AG04449 (cell line): ENCODE data around the gene BOLA1.

Experiments used
- CTCF ChIA-PET: fragments of 350-600 bp; formaldehyde crosslinking; extraction: SDS; loops from one replicate; lab custom pipeline; 2021; ENCODE audit warnings: antibody characterized with exemption; lab: Yijun Ruan, JAX
- POLR2A ChIA-PET: fragments of 400-600, 350-600 bp; formaldehyde crosslinking; extraction: SDS; loops from one replicate; lab custom pipeline; 2020; ENCODE audit warnings: antibody characterized with exemption, inconsistent platforms; lab: Yijun Ruan, JAX
- DNase-seq: peaks from one replicate; pipeline ENCODE4 v3.0.0-alpha.2; 2010; ENCODE audit warnings: low read depth, low spot score
- H3K4me3 ChIP-seq: 2 replicates; pipeline ENCODE4 v1.5.1; 2011; ENCODE audit warnings: low read depth, mild to moderate bottlenecking, control low read depth, low read length
- TF ChIP-seq, protein P1 (sequence below): IDR thresholded peaks from one replicate; pipeline ENCODE4 v1.5.1; 2011; ENCODE audit warnings: mild to moderate bottlenecking, moderate library complexity, low read length, control low read depth, inconsistent platforms; ENCODE audit not compliant: insufficient read depth; ENCODE audit errors: missing control alignments

Gene BOLA1

DNA sequence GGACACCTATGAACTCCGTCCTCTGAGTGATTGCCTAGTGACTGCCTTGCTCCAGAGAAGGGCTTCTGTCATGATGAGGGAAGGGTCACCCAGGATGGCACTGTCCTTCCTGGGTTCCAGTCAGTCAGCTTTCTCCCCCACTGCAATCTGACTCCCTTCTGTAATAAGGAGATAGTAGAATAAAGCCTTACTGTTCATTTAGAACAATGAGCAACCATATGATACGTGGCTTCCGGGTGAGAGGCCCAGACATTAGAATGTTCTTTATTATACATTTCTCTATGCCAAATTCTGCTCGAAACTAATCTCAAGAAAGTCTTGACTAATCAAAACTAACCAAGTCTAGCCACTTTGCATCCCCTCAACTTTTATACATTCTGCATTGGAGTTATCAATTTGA, 45.8 kb downstream of the BOLA1 start:
- CTCF ChIA-PET: interaction anchor here (0.9 to 7.3 kb wide), 5 partner anchors 11 to 221 kb away, joined by 3 to 39 read pairs (median 3); a partner anchor contains a TSS
- no peak for DNase-seq
- POLR2A ChIA-PET: no interaction called here
- TF ChIP-seq, protein P1, sequence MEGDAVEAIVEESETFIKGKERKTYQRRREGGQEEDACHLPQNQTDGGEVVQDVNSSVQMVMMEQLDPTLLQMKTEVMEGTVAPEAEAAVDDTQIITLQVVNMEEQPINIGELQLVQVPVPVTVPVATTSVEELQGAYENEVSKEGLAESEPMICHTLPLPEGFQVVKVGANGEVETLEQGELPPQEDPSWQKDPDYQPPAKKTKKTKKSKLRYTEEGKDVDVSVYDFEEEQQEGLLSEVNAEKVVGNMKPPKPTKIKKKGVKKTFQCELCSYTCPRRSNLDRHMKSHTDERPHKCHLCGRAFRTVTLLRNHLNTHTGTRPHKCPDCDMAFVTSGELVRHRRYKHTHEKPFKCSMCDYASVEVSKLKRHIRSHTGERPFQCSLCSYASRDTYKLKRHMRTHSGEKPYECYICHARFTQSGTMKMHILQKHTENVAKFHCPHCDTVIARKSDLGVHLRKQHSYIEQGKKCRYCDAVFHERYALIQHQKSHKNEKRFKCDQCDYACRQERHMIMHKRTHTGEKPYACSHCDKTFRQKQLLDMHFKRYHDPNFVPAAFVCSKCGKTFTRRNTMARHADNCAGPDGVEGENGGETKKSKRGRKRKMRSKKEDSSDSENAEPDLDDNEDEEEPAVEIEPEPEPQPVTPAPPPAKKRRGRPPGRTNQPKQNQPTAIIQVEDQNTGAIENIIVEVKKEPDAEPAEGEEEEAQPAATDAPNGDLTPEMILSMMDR: no peak
- no peak overlapping the region for H3K4me3 ChIP-seq

DNA sequence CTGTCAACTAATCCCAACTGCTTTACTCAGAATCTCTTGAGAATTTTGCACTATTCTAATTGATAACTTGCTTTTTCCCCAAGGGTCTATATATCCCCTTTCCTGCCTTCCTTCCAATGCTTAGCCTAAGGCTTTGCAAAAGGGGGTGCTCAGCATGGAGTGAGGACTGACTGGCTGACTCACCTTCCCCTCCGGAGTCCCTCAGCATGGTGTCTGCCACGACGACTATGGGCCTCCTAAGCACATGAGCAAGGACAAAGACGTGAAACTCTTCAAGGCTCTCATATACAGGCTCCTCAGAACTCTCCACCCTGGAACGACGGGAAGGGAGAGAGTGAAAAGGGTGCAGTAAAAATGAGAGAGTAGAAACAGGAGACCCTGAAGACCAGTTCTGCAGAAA, 50.5 kb downstream of the BOLA1 start:
- ChIA-PET POLR2A (no interaction called here), CTCF (interaction anchor here (1.0 to 2.5 kb wide), 3 partner anchors 12 to 102 kb away, joined by 3 to 9 read pairs (median 3); no protein-coding TSS in a partner anchor)
- TF ChIP-seq, protein P1: no peak
- no peak for DNase-seq
- H3K4me3 ChIP-seq: no peak overlapping the region
